NCI-H2227 (cell line): Measurements from ENCODE around the gene CD59.
"Not testable (repeated sequence)": the region's sequence is repeated elsewhere in the genome, so short reads cannot be mapped to it uniquely, and the experiment has no call there.

Experiments used
- DNase-seq: peaks from one replicate; lab custom pipeline; 2025; ENCODE audit not compliant: unreplicated experiment; lab: John Stamatoyannopoulos, UW

Gene CD59

GRCh38 chr11:33669598-33670249, 66.5 kb downstream of the CD59 start:
- DNase-seq: no peak

- DNase-seq: no peak
These were observed 67.1 kb downstream of the CD59 start for GRCh38 chr11:33668951-33669596.

GRCh38 chr11:33668468-33668825, 67.8 kb downstream of the CD59 start:
- DNase-seq: no peak

- no peak for DNase-seq
These were observed 68.3 kb downstream of the CD59 start for GRCh38 chr11:33667819-33668467.

- DNase-seq: no peak
These were observed 70.7 kb downstream of the CD59 start for GRCh38 chr11:33665350-33666106.

GRCh38 chr11:33664827-33665226, 71.4 kb downstream of the CD59 start:
- DNase-seq: no peak

- no peak for DNase-seq
These were observed 72.1 kb downstream of the CD59 start for GRCh38 chr11:33664166-33664565.

GRCh38 chr11:33663121-33663520, 73.1 kb downstream of the CD59 start:
- no peak for DNase-seq

GRCh38 chr11:33661526-33661925, 74.7 kb downstream of the CD59 start:
- DNase-seq: not testable (repeated sequence)

GRCh38 chr11:33660962-33661361, 75.3 kb downstream of the CD59 start:
- no peak for DNase-seq

- DNase-seq: no peak
These were observed 76.7 kb downstream of the CD59 start for GRCh38 chr11:33659370-33660139.

GRCh38 chr11:33658195-33658900, 77.9 kb downstream of the CD59 start:
- DNase-seq: no peak

GRCh38 chr11:33657757-33658156, 78.5 kb downstream of the CD59 start:
- DNase-seq: no peak

- no peak for DNase-seq
These were observed 79.5 kb downstream of the CD59 start for GRCh38 chr11:33656768-33657167.

GRCh38 chr11:33655842-33656600, 80.2 kb downstream of the CD59 start:
- DNase-seq: no peak

- DNase-seq: no peak
These were observed 81.6 kb downstream of the CD59 start for GRCh38 chr11:33654594-33654993.
